Mucosa of descending colon (tissue), 3 donors: Measurements from ENCODE around the gene PRAMEF1. TPM values are rescaled to one million over a fixed set of nuclear protein-coding genes. Genes with fewer than 3 reads are reported as not detected.
"Not testable (repeated sequence)": the region's sequence is repeated elsewhere in the genome, so short reads cannot be mapped to it uniquely, and the experiment has no call there.

Experiments
- ATAC-seq: fragments of 200-7000 bp; cut with Tn5 transposase; one replicate; pipeline ENCODE4 v1.9.1; 2020; ENCODE audit warnings: mild to moderate bottlenecking, moderate library complexity
- DNase-seq, 3 donors: peaks; one replicate each; pipeline ENCODE4 v3.0.0-alpha.2; 2020
- H3K36me3 ChIP-seq: fragments of 200-600 bp; one replicate; pipeline ENCODE4 v1.8.0; 2021; ENCODE audit warnings: low read depth, mild to moderate bottlenecking
- H3K4me1 ChIP-seq: fragments of 200-600 bp; one replicate; pipeline ENCODE4 v1.8.0; 2021; ENCODE audit warnings: low read depth, mild to moderate bottlenecking
- H3K4me3 ChIP-seq: fragments of 200-600 bp; one replicate; pipeline ENCODE4 v1.8.0; 2021; ENCODE audit warnings: mild to moderate bottlenecking
- H3K9me3 ChIP-seq: fragments of 200-600 bp; one replicate; pipeline ENCODE4 v1.8.0; 2021; ENCODE audit warnings: mild to moderate bottlenecking
- intact Hi-C, 2 donors: fragments of 100-400 bp; cut with DNase I in 1 of 2; cut with micrococcal nuclease in 1 of 2; formaldehyde crosslinking; loops; one replicate each; pipeline versions ENCODE4 v1.11.0 to v1.11.1; 2022; cut with DNase I, micrococcal nuclease
- long read RNA-seq, 2 donors: library from polyadenylated mRNA; unstranded; transcript quantifications; one replicate each; pipeline ENCODE4 v2.0.0, GENCODE V29; 2019 to 2021
- total RNA-seq, 3 donors: library from RNA; stranded (reverse); fragmentation: NEBNext Ultra II Directional in 2 of 3; extraction: Animal tissue kit (Norgen Biotek cat#: 25700) in 2 of 3; gene quantifications; one replicate each; pipeline versions ENCODE4 v1.2.1 to v1.2.4, GENCODE V29; 2021 to 2023
- TF ChIP-seq, protein P1 (sequence below): fragments of 200-600 bp; IDR thresholded peaks from one replicate; pipeline ENCODE4 v1.8.0; 2022; ENCODE audit warnings: antibody characterized with exemption, mild to moderate bottlenecking
- donor health status: DM: no; HTN: no; CAD: no; lungs with moderate emphysema.
- donor health status: DM: no; HTN: no; CAD: no.
- donor health status: DM: no; HTN: yes; CAD: no.

PRAMEF1 gene, protein sequence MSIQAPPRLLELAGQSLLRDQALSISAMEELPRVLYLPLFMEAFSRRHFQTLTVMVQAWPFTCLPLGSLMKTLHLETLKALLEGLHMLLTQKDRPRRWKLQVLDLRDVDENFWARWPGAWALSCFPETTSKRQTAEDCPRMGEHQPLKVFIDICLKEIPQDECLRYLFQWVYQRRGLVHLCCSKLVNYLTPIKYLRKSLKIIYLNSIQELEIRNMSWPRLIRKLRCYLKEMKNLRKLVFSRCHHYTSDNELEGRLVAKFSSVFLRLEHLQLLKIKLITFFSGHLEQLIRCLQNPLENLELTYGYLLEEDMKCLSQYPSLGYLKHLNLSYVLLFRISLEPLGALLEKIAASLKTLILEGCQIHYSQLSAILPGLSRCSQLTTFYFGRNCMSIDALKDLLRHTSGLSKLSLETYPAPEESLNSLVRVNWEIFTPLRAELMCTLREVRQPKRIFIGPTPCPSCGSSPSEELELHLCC
- not detected for total RNA-seq
- long read RNA-seq, donor 1: 0 reads
- long read RNA-seq, donor 2: 0 reads

- ATAC-seq: not testable (repeated sequence)
Measured at GRCh38 chr1:12791097-12791496, at the start of gene PRAMEF1. Gene PRAMEF1 (plus strand): TSS chr1:12791397. CDS start chr1:12793228, 1,831 bp downstream.

DNA sequence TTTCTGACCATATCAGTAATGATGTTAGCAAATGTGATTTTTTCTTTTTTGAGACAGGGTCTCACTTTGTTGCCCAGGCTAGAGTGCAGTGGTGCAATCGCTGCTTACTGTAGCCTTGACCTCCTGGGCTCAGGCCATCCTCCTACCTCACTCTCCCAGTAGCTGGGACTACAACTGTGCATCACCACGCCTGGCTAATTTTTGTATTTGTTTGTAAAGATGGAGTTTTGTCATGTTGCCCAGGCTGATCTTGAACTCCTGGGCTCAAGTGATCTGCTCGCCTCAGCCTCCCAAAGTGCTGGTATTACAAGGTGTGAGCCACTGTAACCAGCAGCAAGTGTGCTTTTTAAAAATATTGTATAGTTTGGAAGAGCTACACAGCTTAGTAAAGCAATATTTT lies 49.3 kb upstream of the PRAMEF1 start:
- DNase-seq (no peak), ATAC-seq (no peak)
- H3K9me3 ChIP-seq: no peaks in the 10 kb centered on the region
- intact Hi-C loops: no loop called here
- H3K4me1 ChIP-seq: no peaks in the 10 kb centered on the region
- H3K4me3 ChIP-seq: no peak overlapping the region
- H3K36me3 ChIP-seq: no peaks in the 10 kb centered on the region
- TF ChIP-seq, protein P1, sequence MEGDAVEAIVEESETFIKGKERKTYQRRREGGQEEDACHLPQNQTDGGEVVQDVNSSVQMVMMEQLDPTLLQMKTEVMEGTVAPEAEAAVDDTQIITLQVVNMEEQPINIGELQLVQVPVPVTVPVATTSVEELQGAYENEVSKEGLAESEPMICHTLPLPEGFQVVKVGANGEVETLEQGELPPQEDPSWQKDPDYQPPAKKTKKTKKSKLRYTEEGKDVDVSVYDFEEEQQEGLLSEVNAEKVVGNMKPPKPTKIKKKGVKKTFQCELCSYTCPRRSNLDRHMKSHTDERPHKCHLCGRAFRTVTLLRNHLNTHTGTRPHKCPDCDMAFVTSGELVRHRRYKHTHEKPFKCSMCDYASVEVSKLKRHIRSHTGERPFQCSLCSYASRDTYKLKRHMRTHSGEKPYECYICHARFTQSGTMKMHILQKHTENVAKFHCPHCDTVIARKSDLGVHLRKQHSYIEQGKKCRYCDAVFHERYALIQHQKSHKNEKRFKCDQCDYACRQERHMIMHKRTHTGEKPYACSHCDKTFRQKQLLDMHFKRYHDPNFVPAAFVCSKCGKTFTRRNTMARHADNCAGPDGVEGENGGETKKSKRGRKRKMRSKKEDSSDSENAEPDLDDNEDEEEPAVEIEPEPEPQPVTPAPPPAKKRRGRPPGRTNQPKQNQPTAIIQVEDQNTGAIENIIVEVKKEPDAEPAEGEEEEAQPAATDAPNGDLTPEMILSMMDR: no peak

More at GRCh38 chr1:12791097-12791496, at the start of gene PRAMEF1:
- H3K4me3 ChIP-seq, H3K4me1 ChIP-seq, intact Hi-C loops, DNase-seq, H3K36me3 ChIP-seq, H3K9me3 ChIP-seq: not testable (repeated sequence)

GRCh38 chr1:12745126-12745991 lies 45.8 kb upstream of the PRAMEF1 start:
- H3K4me3 ChIP-seq: no peak overlapping the region
- intact Hi-C loops: no loop called here
- TF ChIP-seq, protein P1: no peak

DNA sequence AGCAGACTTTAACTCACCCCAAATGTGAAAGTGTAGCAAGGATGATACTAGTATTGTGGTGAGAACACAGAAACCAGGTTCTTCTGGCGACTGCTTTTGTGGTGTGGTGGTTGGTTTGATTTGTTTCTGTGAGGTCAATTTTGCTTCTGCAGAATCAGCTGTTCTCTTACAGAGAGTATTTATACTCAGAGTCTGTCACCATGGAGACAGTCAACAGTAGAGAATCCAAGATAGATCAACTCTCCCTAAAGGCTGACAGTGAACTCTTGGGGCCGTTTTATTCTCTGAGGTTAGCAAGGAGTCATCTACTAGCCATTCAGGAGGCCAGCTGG lies 45.2 kb upstream of the PRAMEF1 start, which contains the start of gene CFAP107:
Gene CFAP107 (plus strand): TSS at position 209 of the 332 bp plus-strand sequence. CDS start 231 bp downstream, outside the sequence.
- no peaks in the 10 kb centered on the region for H3K36me3 ChIP-seq
- no peak within 1 kb of the TSS for H3K4me3 ChIP-seq
- TF ChIP-seq, protein P1: no peak
- DNase-seq (no peak), ATAC-seq (no peak)
- intact Hi-C loops: no loop called here
- peaks cover 18% of the 10 kb centered on the region for H3K9me3 ChIP-seq
- H3K4me1 ChIP-seq: no peaks in the 10 kb centered on the region

More at GRCh38 chr1:12745126-12745991, 45.8 kb upstream of the PRAMEF1 start:
- Histone ChIP-seq H3K36me3 (no peaks in the 10 kb centered on the region), H3K4me1 (no peaks in the 10 kb centered on the region), H3K9me3 (peaks cover 18% of the 10 kb centered on the region)
- DNase-seq (no peak), ATAC-seq (no peak)

- intact Hi-C loops: no loop called here
- H3K9me3 ChIP-seq: peaks cover 18% of the 10 kb centered on the region
- H3K36me3 ChIP-seq: no peaks in the 10 kb centered on the region
- H3K4me3 ChIP-seq: no peak overlapping the region
- no peak for ATAC-seq
- no peaks in the 10 kb centered on the region for H3K4me1 ChIP-seq
- TF ChIP-seq, protein P1: no peak
- DNase-seq: no peak
Measured at GRCh38 chr1:12748778-12749355, 42.3 kb upstream of the PRAMEF1 start.
